NCI-H1417 treated with DMSO at 0.1 percent for 48 hours (cell line): ENCODE data around the gene RPS15.

Experiments
- DNase-seq: peaks from one replicate; lab custom pipeline; 2025; lab: John Stamatoyannopoulos, UW

Gene RPS15

DNA sequence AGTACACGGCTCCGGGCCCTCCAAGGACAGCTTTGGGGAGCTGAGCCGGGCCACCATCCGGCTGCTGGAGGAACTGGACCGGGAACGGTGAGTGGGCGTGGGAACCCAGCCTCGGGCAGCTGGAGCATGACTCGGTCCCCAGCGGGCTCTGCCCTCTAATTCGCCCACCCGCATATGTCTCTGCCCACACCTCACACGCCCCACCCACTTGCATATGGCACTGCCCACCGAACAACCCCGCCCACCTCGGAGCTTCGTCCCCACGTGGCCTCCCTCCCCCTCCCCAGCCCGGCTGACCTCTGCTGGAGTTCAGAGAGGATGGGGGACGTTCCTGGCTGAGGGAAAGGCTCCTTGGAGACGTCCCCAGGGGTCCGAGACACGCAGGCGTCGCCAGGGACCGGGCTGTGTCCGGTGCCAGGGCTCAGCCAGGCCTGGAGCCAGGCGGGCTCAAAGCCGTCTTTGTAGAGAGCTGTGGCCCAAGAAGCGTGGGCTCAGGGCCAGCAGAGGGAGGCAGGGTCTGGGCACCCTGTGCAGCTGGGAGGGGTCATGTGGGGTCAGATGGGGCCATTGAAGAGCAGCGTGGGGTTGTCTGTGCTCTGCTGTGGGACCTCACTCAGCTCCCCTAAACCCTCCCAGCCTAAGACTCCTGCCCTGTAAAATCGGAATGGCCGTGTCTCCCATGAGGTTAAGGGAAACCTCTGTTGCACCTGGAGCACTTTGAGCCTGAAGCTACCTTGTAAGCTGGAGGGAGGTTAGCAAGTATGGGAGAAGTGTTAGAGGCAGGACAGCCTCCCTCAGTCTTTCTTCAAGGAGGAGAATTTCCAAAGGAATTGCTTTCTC, 15.5 kb downstream of the RPS15 start:
- no peak for DNase-seq

DNA sequence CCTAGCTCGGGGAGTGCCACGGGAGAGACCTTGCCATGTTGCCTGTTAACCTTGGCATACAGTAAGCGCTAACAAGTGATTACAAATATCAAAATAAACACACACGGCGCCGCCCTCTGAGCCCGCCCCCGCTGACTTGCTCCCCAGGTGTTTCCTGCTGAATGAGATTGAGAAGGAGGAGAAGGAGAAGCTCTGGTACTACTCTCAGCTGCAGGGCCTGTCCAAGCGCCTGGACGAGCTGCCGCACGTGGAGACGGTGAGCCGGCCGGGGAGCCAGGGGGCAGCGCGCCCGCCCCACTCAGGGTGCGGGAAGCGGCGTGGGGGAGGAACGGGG, 16.8 kb downstream of the RPS15 start:
- DNase-seq: no peak

DNA sequence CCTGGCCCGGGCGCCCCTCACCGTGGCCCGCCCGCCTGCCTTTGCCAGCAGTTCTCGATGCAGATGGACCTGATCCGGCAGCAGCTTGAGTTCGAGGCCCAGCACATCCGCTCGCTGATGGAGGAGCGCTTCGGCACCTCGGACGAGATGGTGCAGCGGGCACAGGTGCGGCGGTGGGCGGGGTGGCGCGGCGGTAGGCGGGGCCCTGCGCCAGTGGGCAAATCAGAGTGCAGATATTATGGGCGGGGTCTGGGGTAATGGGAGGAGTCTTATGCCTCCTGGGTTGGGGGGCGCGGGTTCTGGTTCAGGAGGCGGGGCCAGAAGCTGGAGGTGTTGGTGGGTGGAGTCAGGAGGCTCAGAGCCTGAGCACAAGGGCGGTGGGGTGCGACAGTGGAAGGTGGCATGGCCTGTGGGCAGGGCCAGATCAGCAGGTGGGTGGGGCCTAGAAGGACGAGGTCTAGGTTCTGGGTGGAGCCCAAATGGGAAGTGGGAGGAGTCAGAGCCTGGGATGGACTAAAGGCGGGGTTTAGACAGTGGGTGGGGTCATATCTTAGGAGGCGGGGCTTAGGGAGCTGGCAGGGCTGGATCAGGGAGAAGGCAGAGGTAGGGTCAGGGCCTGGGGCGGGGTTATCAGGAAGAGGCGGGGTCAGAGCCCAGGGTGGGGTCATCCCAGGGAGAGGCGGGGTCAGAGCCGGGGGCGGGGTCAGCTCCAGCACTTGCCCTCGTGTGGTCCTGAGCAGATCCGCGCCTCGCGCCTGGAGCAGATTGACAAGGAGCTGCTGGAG, 17.3 kb downstream of the RPS15 start:
- DNase-seq: no peak

DNA sequence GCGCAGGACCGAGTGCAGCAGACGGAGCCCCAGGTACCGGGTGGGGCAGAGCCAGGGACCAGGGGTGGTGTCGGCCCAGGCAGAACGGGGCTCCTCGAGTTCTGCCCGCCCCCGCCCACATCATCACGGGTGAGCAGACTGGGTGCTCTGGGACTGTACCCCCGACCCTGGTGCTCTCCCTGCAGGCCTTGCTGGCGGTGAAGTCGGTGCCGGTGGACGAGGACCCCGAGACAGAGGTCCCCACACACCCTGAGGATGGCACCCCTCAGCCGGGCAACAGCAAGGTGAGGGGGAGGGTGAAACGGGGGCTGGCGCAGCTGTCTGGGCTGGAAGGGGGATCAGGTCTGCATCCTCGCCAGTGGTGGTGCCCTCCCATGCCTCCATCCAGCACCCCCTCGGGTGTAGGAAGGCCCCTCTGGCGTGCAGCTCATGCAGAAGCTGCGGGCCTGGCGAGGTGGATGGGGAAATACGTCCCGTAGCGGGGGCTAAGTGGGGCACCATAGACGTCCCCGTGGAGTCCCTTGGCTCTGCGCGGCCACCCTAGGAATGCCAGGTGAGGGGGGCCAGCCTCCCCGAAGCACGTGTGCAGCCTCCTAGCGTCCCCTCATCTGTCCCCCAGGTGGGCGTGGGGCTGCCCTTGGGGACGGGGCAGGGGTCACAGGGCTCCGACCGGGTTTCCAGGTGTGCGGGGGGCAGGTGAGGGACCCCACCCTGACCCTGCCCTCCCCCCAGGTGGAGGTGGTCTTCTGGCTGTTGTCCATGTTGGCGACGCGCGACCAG, 18.1 kb downstream of the RPS15 start:
- no peak for DNase-seq

DNA sequence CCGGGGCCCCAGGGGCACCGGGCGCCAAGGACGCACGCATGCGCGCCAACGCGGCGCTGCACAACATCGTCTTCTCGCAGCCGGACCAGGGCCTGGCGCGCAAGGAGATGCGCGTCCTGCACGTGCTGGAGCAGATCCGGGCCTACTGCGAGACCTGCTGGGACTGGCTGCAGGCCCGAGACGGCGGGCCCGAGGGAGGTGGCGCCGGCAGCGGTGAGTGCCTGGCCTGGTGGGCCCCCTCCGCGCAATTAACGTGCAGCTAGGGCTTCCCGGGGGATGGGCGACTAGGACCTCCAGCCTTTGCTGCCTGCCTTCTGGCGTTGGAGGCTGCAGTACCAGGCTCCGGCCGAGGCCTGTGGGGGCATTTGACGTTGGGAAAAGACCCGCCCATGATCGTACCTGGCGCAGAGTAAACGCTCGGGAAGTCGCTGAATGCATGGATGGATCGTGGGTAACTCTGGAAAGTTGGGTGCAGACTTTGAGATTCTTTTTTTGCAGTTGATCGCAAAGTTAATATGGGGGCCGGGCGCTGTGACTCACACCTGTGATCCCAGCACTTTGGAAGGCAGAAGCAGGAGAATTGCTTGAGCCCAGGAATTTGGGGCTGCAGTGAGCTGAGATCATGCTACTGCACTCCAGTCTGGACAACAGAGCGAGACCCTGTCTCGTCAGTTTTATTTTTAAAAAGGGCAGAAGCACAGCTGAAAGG, 19.0 kb downstream of the RPS15 start:
- no peak for DNase-seq

DNA sequence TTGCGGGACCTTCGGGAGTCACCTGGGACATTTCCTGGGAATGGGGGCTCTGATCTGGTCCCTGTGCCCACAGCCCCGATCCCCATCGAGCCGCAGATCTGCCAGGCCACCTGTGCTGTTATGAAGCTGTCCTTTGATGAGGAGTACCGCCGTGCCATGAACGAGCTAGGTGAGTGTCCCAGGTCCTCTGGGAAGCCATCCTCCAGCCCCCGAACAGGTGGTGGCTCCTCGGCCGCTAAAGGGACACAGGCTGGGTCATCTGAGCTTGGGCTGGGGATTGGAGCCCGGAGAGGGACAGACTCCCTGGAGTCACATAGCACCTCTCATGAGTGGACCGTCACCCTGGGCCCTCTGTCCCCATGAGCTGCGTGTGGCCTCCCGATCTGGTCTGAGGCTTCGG, 19.7 kb downstream of the RPS15 start:
- DNase-seq: no peak

DNA sequence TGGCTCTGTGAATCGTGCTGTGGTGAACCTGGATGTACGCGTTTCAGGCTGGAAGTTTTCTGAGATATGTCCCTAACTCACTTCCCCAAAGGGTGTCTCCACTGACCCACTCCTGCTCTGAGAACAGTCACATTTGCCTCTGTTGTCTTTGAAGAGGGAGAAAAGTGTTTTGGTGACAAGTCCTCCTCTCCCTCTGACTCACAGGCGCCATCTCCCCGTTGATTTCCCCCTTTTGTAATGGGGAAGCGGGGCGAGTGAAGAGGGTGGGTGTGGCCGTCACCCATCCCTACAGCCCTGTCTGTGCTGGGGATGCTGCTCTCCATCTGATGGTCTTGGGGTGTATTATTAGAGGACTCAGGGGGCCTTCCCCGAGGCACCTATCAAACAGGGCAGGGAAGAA, 21.3 kb downstream of the RPS15 start:
- no peak for DNase-seq

DNA sequence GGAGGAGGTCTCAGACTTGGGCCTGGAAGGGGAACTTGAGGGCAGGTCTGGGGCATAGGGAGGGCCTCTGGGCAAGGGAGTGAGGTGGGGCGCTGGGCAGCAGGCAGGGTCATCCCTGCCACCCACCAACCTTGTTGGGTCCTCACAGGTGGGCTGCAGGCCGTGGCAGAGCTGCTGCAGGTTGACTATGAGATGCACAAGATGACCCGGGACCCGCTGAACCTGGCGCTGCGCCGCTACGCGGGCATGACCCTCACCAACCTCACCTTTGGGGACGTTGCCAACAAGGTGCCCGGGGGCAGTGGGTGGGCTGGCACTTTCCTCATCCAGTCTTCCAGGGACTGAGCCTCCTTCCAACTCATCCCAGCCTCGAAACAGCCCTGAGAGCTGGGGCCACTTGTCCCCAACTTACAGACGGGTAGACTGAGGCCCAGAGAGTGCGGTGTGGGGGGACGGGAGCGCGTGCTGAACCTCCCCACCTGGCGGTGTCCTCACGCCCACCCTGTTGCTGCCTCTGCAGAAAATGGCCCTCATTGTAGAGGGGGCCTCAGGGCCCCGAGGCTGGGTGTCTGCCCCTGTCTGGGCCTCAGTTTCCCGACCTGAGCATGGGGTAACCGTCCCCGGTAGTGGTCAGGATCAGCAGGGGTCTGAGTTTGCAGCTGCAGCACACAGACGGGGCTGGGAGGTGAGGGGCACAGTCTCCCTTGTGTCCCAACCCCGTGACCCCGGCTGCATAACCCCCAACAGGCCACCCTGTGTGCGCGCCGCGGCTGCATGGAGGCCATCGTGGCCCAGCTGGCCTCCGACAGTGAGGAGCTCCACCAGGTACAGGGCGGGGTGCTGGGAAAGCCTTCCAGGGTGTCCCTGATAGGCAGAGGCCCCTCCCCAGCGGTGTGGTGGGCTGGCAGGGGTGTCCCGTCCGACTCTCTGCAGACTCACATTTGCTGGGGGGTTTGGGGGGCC, 22.1 kb downstream of the RPS15 start:
- DNase-seq: no peak

DNA sequence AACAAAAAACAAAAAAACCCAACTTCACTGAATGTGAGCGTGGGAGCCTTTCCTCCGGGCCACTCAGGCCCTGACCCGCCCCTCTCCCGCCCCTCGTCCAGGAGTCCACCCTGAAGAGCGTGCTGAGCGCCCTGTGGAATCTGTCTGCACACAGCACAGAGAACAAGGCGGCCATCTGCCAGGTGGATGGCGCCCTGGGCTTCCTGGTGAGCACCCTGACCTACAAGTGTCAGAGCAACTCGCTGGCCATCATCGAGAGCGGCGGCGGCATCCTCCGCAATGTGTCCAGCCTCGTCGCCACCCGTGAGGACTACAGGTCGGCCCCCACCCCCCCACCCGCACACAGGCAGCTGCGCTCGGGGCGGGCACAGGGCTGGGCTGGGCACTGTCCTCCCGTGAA, 23.7 kb downstream of the RPS15 start:
- no peak for DNase-seq

DNA sequence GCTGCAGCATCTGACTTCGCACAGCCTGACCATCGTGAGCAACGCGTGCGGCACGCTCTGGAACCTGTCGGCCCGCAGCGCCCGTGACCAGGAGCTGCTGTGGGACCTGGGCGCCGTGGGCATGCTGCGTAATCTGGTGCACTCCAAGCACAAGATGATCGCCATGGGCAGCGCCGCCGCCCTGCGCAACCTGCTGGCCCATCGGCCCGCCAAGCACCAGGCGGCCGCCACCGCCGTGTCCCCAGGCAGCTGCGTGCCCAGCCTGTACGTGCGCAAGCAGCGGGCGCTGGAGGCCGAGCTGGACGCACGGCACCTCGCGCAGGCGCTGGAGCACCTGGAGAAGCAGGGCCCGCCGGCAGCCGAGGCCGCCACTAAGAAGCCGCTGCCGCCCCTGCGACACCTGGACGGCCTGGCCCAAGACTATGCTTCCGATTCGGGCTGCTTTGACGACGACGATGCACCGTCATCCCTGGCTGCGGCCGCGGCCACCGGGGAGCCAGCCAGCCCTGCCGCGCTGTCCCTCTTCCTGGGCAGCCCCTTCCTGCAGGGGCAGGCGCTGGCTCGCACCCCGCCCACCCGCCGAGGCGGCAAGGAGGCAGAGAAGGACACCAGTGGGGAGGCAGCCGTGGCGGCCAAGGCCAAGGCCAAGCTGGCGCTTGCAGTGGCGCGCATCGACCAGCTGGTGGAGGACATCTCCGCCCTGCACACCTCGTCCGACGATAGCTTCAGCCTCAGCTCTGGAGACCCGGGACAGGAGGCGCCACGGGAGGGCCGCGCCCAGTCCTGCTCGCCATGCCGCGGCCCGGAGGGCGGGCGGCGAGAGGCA, 27.2 kb downstream of the RPS15 start:
- no peak for DNase-seq

DNA sequence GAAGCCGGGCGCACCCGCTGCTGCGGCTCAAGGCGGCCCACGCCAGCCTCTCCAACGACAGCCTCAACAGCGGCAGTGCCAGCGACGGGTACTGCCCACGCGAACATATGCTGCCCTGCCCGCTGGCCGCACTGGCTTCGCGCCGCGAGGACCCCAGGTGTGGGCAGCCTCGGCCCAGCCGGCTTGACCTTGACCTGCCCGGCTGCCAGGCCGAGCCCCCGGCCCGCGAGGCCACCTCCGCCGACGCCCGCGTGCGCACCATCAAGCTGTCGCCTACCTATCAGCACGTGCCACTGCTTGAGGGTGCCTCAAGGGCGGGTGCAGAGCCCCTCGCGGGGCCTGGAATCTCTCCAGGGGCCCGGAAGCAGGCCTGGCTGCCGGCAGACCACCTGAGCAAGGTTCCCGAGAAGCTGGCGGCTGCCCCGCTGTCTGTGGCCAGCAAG, 27.8 kb downstream of the RPS15 start:
- no peak for DNase-seq

DNA sequence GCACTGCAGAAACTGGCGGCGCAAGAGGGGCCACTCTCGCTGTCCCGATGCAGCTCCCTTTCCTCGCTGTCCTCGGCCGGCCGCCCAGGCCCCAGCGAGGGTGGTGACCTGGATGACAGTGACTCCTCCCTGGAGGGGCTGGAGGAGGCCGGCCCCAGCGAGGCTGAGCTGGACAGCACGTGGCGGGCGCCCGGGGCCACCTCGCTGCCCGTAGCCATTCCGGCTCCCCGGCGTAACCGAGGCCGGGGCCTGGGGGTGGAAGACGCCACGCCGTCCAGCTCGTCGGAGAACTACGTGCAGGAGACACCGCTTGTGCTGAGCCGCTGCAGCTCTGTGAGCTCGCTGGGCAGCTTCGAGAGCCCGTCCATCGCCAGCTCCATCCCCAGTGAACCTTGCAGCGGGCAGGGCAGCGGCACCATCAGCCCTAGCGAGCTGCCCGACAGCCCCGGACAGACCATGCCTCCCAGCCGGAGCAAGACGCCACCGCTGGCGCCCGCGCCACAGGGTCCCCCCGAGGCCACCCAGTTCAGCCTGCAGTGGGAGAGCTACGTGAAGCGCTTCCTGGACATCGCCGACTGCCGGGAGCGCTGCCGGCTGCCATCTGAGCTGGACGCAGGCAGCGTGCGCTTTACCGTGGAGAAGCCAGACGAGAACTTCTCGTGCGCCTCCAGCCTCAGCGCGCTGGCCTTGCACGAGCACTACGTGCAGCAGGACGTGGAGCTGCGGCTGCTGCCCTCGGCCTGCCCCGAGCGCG, 28.4 kb downstream of the RPS15 start:
- DNase-seq: no peak

DNA sequence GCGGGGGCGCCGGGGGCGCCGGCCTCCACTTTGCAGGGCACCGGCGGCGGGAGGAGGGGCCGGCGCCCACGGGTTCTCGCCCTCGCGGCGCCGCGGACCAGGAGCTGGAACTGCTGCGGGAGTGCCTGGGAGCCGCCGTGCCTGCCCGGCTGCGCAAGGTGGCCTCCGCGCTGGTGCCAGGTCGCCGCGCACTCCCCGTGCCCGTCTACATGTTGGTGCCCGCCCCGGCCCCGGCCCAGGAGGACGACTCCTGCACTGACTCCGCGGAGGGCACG, 29.0 kb downstream of the RPS15 start:
- DNase-seq: no peak

DNA sequence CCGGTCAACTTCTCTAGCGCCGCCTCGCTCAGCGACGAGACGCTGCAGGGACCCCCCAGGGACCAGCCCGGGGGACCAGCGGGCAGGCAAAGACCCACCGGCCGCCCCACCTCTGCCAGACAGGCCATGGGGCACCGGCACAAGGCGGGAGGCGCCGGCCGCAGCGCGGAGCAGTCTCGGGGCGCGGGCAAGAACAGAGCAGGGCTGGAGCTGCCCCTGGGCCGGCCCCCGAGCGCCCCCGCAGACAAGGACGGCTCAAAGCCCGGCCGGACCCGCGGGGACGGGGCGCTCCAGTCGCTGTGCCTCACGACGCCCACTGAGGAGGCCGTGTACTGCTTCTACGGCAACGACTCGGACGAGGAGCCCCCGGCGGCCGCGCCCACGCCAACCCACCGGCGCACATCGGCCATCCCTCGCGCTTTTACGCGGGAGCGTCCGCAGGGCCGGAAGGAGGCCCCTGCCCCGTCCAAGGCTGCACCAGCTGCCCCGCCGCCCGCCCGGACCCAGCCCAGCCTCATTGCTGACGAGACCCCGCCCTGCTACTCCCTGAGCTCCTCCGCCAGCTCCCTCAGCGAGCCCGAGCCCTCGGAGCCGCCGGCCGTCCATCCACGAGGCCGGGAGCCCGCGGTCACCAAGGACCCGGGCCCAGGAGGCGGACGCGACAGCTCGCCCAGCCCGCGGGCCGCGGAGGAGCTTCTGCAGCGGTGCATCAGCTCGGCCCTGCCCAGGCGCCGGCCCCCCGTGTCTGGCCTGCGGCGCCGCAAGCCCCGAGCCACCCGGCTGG, 29.5 kb downstream of the RPS15 start:
- DNase-seq: no peak

DNA sequence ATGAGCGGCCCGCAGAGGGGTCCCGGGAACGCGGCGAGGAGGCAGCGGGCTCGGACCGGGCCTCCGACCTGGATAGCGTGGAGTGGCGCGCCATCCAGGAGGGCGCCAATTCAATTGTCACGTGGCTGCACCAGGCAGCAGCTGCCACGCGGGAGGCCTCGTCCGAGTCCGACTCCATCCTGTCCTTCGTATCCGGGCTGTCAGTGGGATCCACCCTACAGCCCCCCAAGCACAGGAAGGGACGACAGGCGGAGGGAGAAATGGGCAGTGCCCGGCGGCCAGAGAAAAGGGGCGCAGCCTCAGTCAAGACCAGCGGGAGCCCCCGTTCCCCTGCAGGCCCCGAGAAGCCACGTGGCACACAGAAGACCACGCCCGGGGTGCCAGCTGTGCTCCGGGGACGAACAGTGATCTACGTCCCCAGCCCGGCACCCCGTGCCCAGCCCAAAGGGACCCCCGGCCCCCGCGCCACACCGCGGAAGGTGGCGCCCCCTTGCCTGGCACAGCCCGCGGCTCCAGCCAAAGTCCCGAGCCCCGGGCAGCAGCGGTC, 30.2 kb downstream of the RPS15 start:
- DNase-seq: no peak

DNA sequence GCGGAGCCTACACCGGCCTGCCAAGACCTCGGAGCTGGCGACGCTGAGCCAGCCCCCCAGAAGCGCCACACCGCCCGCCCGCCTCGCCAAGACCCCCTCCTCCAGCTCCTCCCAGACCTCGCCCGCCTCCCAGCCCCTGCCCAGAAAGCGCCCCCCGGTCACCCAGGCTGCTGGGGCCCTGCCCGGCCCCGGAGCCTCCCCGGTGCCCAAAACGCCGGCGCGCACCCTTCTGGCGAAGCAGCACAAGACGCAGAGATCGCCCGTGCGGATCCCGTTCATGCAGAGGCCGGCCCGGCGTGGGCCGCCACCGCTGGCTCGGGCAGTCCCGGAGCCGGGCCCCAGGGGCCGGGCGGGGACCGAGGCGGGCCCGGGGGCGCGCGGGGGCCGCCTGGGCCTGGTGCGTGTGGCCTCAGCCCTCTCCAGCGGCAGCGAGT, 30.6 kb downstream of the RPS15 start:
- no peak for DNase-seq

DNA sequence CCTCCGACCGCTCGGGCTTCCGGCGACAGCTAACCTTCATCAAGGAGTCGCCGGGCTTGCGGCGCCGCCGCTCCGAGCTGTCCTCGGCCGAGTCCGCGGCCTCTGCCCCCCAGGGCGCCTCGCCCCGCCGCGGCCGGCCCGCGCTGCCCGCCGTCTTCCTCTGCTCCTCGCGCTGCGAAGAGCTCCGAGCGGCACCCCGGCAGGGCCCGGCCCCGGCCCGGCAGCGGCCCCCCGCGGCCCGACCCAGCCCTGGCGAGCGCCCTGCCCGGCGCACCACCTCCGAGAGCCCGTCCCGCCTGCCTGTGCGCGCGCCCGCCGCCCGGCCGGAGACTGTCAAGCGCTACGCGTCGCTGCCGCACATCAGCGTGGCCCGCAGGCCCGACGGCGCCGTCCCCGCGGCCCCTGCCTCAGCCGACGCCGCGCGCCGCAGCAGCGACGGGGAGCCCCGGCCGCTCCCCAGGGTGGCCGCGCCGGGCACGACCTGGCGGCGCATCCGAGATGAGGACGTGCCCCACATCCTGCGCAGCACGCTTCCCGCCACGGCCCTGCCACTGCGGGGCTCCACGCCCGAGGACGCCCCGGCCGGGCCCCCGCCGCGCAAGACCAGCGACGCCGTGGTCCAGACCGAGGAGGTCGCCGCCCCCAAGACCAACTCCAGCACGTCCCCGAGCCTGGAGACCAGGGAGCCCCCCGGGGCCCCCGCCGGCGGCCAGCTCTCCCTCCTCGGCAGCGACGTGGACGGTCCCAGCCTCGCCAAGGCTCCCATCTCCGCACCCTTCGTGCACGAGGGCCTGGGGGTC, 31.3 kb downstream of the RPS15 start:
- no peak for DNase-seq

DNA sequence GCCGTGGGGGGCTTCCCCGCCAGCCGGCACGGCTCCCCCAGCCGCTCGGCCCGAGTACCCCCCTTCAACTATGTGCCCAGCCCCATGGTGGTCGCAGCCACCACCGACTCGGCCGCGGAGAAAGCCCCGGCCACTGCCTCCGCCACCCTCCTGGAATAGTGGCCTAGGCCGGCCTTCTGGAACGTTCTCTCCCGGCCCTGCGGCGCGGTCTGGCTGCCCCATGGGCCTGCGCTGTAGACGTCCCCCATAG, 31.8 kb downstream of the RPS15 start:
- no peak for DNase-seq
